Measurements from ENCODE around the gene PHYHIPL. TPM values are rescaled to one million over a fixed set of nuclear protein-coding genes. Genes with fewer than 3 reads are reported as not detected.

PHYHIPL gene
- total RNA-seq, 1 donor from 2014 or later: 0.34 TPM

DNA sequence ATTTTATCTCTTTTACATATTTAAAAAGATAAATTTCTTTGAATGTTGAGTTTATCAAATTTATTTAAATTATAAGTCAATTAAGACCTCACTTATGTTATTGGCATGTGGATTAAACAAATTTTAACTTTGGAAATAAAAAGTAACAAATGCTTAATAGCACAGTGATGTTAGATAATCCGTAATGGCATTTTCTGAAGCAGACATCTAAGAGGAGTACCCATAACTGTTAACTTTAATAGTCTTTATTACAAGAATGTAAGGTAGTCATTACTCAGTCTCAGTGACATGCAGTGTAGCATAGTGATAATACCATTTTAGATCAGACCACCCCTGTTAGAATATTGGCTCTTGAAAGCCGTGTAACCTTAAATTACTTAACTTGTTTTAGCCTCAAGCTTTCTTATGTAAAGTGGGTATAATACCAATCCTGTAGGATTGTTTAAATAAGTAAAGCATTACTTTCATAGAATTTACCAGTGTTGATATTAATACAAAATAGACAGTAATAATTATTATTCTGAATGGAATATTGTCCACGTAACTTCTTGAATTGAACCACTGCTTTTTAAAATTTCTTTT lies 4.3 kb downstream of the PHYHIPL start:
- no peaks in the 10 kb centered on the region for H3K9me3 ChIP-seq (ENCODE audit: insufficient read depth, low read depth, low read length)
- TF ChIP-seq EZH2 (IDR thresholded peaks at IDR 0.05; ENCODE audit: insufficient read depth, low read length) (no peak), CTCF (IDR thresholded peaks at IDR 0.05; ENCODE audit: insufficient read depth, low read depth, low read length) (no peak)
- no peak overlapping the region for H3K4me2 ChIP-seq (ENCODE audit: low read length)
- no peaks in the 10 kb centered on the region for H3K36me3 Mint-ChIP-seq (ENCODE audit: low read depth, unreplicated experiment)
- no peaks in the 10 kb centered on the region for H3K79me2 ChIP-seq (ENCODE audit: insufficient read depth, low read length)
- H2AFZ ChIP-seq (ENCODE audit: low read depth, low read length): no peak overlapping the region
- peaks cover 12% of the 10 kb centered on the region for H3K4me1 ChIP-seq (ENCODE audit: insufficient read depth, low read length)
- DNase-seq (ENCODE audit: low read depth) (no peak), FAIRE-seq (no peak)
- H3K27ac ChIP-seq (ENCODE audit: low read depth, low read length): no peak overlapping the region
- no peak overlapping the region for H3K27ac Mint-ChIP-seq (ENCODE audit: unreplicated experiment)
- H3K4me1 Mint-ChIP-seq (ENCODE audit: low read depth, unreplicated experiment): no peaks in the 10 kb centered on the region
- peaks cover 13% of the 10 kb centered on the region for H3K27me3 ChIP-seq (ENCODE audit: insufficient read depth, low read length)
- H3K36me3 ChIP-seq (ENCODE audit: insufficient read depth, low read length): no peaks in the 10 kb centered on the region
- H3K9ac ChIP-seq (ENCODE audit: low read length): no peak overlapping the region
- H3K4me3 Mint-ChIP-seq (ENCODE audit: unreplicated experiment): no peak overlapping the region
- H3K9me3 Mint-ChIP-seq (ENCODE audit: unreplicated experiment): no peaks in the 10 kb centered on the region
- no peak overlapping the region for H3K4me3 ChIP-seq (ENCODE audit: insufficient read depth, low read depth, low read length)
- peaks cover 8% of the 10 kb centered on the region for H3K27me3 Mint-ChIP-seq (ENCODE audit: low read depth, unreplicated experiment)
- H4K20me1 ChIP-seq (ENCODE audit: insufficient read depth, low read length): no peaks in the 10 kb centered on the region

GRCh38 chr10:59181668-59182067 lies 5.2 kb downstream of the PHYHIPL start:
- no peaks in the 10 kb centered on the region for H3K36me3 ChIP-seq (ENCODE audit: insufficient read depth, low read length)
- no peaks in the 10 kb centered on the region for H3K79me2 ChIP-seq (ENCODE audit: insufficient read depth, low read length)
- no peak overlapping the region for H2AFZ ChIP-seq (ENCODE audit: low read depth, low read length)
- H3K36me3 Mint-ChIP-seq (ENCODE audit: low read depth, unreplicated experiment): no peaks in the 10 kb centered on the region
- peaks cover 6% of the 10 kb centered on the region for H3K4me1 ChIP-seq (ENCODE audit: insufficient read depth, low read length)
- peak; percentile 68 for TF ChIP-seq CTCF (IDR thresholded peaks at IDR 0.05; ENCODE audit: insufficient read depth, low read depth, low read length)
- no peak for TF ChIP-seq EZH2 (IDR thresholded peaks at IDR 0.05; ENCODE audit: insufficient read depth, low read length)
- DNase-seq (ENCODE audit: low read depth): peak; percentile 46
- H3K27me3 Mint-ChIP-seq (ENCODE audit: low read depth, unreplicated experiment): peaks cover 5% of the 10 kb centered on the region
- H3K4me1 Mint-ChIP-seq (ENCODE audit: low read depth, unreplicated experiment): no peaks in the 10 kb centered on the region
- no peaks in the 10 kb centered on the region for H3K9me3 Mint-ChIP-seq (ENCODE audit: unreplicated experiment)
- peak; percentile 43 for FAIRE-seq
- H3K4me2 ChIP-seq (ENCODE audit: low read length): no peak overlapping the region
- H3K27ac Mint-ChIP-seq (ENCODE audit: unreplicated experiment): no peak overlapping the region
- H3K27ac ChIP-seq (ENCODE audit: low read depth, low read length): no peak overlapping the region
- no peak overlapping the region for H3K4me3 ChIP-seq (ENCODE audit: insufficient read depth, low read depth, low read length)
- H3K4me3 Mint-ChIP-seq (ENCODE audit: unreplicated experiment): no peak overlapping the region
- H3K9me3 ChIP-seq (ENCODE audit: insufficient read depth, low read depth, low read length): no peaks in the 10 kb centered on the region
- H4K20me1 ChIP-seq (ENCODE audit: insufficient read depth, low read length): no peaks in the 10 kb centered on the region
- H3K27me3 ChIP-seq (ENCODE audit: insufficient read depth, low read length): peaks cover 8% of the 10 kb centered on the region
- no peak overlapping the region for H3K9ac ChIP-seq (ENCODE audit: low read length)

DNA sequence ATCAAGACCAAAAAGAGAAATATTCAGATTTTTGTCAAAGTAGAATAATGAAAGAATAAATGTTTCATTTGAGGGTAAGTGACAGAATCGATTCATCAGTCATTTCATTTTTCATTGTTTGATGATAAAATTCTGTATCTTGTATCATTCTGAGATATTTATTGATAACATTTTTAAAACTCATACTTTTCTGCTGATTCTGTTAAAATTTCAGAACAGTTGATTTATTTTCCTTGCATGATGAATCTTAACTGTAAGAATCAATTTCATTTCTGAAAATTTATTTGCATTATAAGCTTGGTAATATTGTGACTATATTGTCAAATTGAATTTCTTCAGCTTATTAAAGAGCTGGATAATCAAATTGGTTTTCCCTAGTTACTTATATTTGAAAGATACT lies 13.9 kb downstream of the PHYHIPL start:
- Histone ChIP-seq H4K20me1 (ENCODE audit: insufficient read depth, low read length) (no peaks in the 10 kb centered on the region), H3K27me3 (ENCODE audit: insufficient read depth, low read length) (no peaks in the 10 kb centered on the region), H2AFZ (ENCODE audit: low read depth, low read length) (no peak overlapping the region), H3K36me3 (ENCODE audit: insufficient read depth, low read length) (no peaks in the 10 kb centered on the region), H3K79me2 (ENCODE audit: insufficient read depth, low read length) (no peaks in the 10 kb centered on the region), H3K9ac (ENCODE audit: low read length) (no peak overlapping the region), H3K9me3 (ENCODE audit: insufficient read depth, low read depth, low read length) (no peaks in the 10 kb centered on the region), H3K4me1 (ENCODE audit: insufficient read depth, low read length) (no peaks in the 10 kb centered on the region), H3K27ac (ENCODE audit: low read depth, low read length) (no peak overlapping the region), H3K4me2 (ENCODE audit: low read length) (no peak overlapping the region), H3K4me3 (ENCODE audit: insufficient read depth, low read depth, low read length) (no peak overlapping the region)
- H3K36me3 Mint-ChIP-seq (ENCODE audit: low read depth, unreplicated experiment): no peaks in the 10 kb centered on the region
- no peaks in the 10 kb centered on the region for H3K27me3 Mint-ChIP-seq (ENCODE audit: low read depth, unreplicated experiment)
- DNase-seq (ENCODE audit: low read depth) (no peak), FAIRE-seq (no peak)
- no peaks in the 10 kb centered on the region for H3K4me1 Mint-ChIP-seq (ENCODE audit: low read depth, unreplicated experiment)
- H3K9me3 Mint-ChIP-seq (ENCODE audit: unreplicated experiment): no peaks in the 10 kb centered on the region
- TF ChIP-seq CTCF (IDR thresholded peaks at IDR 0.05; ENCODE audit: insufficient read depth, low read depth, low read length) (no peak), EZH2 (IDR thresholded peaks at IDR 0.05; ENCODE audit: insufficient read depth, low read length) (no peak)
- no peak overlapping the region for H3K4me3 Mint-ChIP-seq (ENCODE audit: unreplicated experiment)
- no peak overlapping the region for H3K27ac Mint-ChIP-seq (ENCODE audit: unreplicated experiment)
